Esophagus muscularis mucosa (tissue), 4 donors: ENCODE measurements around the gene CIB1. TPM values are rescaled to one million over a fixed set of nuclear protein-coding genes. Genes with fewer than 3 reads are reported as not detected.
A peak's percentile ranks its signal among the peaks of the same experiment; 100 is the strongest.

ENCODE experiments used
- DNase-seq: peaks from one replicate; pipeline ENCODE4 v3.0.0-alpha.2; 2017; ENCODE audit errors: extremely low spot score
- H3K27ac ChIP-seq, 4 donors: fragments of 200-600 bp; sonication (generic); replicated peaks in 1 of 4; 1 replicate in 3 of 4; 2 replicates in 1 of 4; pipeline ENCODE4 v1.5.1; 2016 to 2019; ENCODE audit warnings: mild to moderate bottlenecking in 1 of 4
- H3K27me3 ChIP-seq, 4 donors: fragments of 200-600 bp; sonication (generic); one replicate each; pipeline versions ENCODE4 v1.5.1 to v1.6.0; 2016 to 2019
- H3K36me3 ChIP-seq, 4 donors: fragments of 200-600 bp; sonication (generic); one replicate each; pipeline ENCODE4 v1.5.1; 2016 to 2019
- H3K4me1 ChIP-seq, 4 donors: fragments of 200-600 bp; sonication (generic); one replicate each; pipeline ENCODE4 v1.5.1; 2016 to 2019
- H3K4me3 ChIP-seq, 4 donors: fragments of 200-600 bp; sonication (generic); 1 replicate in 2 of 4; 2 replicates in 2 of 4; pipeline ENCODE4 v1.5.1; 2016 to 2019; ENCODE audit warnings: mild to moderate bottlenecking in 4 of 4, moderate library complexity in 1 of 4
- H3K9me3 ChIP-seq, 4 donors: fragments of 200-600 bp; sonication (generic); 1 replicate in 3 of 4; 2 replicates in 1 of 4; pipeline ENCODE4 v1.5.1; 2016 to 2019
- CTCF ChIP-seq, 3 experiments: fragments of 200-600 bp in 2 of 3; fragments of 450-650 bp in 1 of 3; sonication (generic) in 2 of 3; IDR thresholded peaks; one replicate each; pipeline ENCODE4 v1.5.1; 2017 to 2019; ENCODE audit warnings: antibody characterized with exemption in 3 of 3, mild to moderate bottlenecking in 2 of 3, moderate library complexity in 1 of 3
- EP300 ChIP-seq: sonication (generic); formaldehyde crosslinking; IDR thresholded peaks from one replicate; pipeline ENCODE4 v1.6.1; 2017; ENCODE audit warnings: antibody characterized with exemption
- POLR2A ChIP-seq: fragments of 450-650 bp; IDR thresholded peaks from one replicate; pipeline ENCODE4 v1.6.1; 2017; ENCODE audit warnings: antibody characterized with exemption, moderate library complexity, mild to moderate bottlenecking, low read depth
- POLR2AphosphoS5 ChIP-seq, 2 donors: sonication (generic); formaldehyde crosslinking; IDR thresholded peaks; one replicate each; pipeline ENCODE4 v1.6.1; 2017; ENCODE audit warnings: antibody characterized with exemption in 2 of 2
- WGBS: methylation state at CpG from one replicate; pipeline ENCODE4 v1.1.5; 2018; 5-methylcytosine and 5-hydroxymethylcytosine counted together
- intact Hi-C: fragments of 100-400 bp; cut with DNase I; formaldehyde crosslinking; loops from one replicate; pipeline ENCODE4 v1.15.1; 2023
- total RNA-seq, 4 donors: library from RNA; depleted of rRNA; stranded (reverse); fragments of >200 nt; gene quantifications; one replicate each; pipeline versions ENCODE4 v1.1.0 to v1.2.1, GENCODE V29; 2016

Gene CIB1
- total RNA-seq, 4 donors from 2014 or later: 27.2 to 49.0 (median 33.8) TPM

GRCh38 chr15:90192961-90193786 lies 40.6 kb downstream of the CIB1 start:
- DNase-seq: no peak
- H3K4me1 ChIP-seq: peaks cover 39 to 77% (median 72%) of the 10 kb centered on the region in 4 donors
- H3K9me3 ChIP-seq: no peaks in the 10 kb centered on the region
- WGBS: 40% methylated on average over 11 of the region's 16 CpGs
- H3K27ac ChIP-seq: peak overlapping the region; percentile 94 to 100 (median 97)
- H3K27me3 ChIP-seq: no peaks in the 10 kb centered on the region
- H3K4me3 ChIP-seq: peak overlapping the region in 2 of 4 donors; percentile 5 to 10
- intact Hi-C loops: no loop called here
- TF ChIP-seq POLR2A: no peak
- TF ChIP-seq POLR2AphosphoS5 (IDR thresholded peaks at IDR 0.05): peak; percentile 71 to 80
- H3K36me3 ChIP-seq: peaks cover 0 to 4% (median 0%) of the 10 kb centered on the region in 4 donors

GRCh38 chr15:90191794-90192509 lies 41.8 kb downstream of the CIB1 start:
- intact Hi-C loops: no loop called here
- Histone ChIP-seq H3K9me3 (no peaks in the 10 kb centered on the region), H3K27me3 (no peaks in the 10 kb centered on the region), H3K36me3 (peaks cover 0 to 2% (median 0%) of the 10 kb centered on the region in 4 donors), H3K4me3 (peak overlapping the region in 2 of 4 donors; percentile 4 to 9), H3K27ac (peak overlapping the region; percentile 94 to 100 (median 97)), H3K4me1 (peaks cover 46 to 84% (median 79%) of the 10 kb centered on the region in 4 donors)
- DNase-seq: no peak
- TF ChIP-seq POLR2A (no peak), POLR2AphosphoS5 (IDR thresholded peaks at IDR 0.05) (peak; percentile 29 to 51), EP300 (no peak)
- 40% methylated on average over 4 of the region's 7 CpGs for WGBS

DNA sequence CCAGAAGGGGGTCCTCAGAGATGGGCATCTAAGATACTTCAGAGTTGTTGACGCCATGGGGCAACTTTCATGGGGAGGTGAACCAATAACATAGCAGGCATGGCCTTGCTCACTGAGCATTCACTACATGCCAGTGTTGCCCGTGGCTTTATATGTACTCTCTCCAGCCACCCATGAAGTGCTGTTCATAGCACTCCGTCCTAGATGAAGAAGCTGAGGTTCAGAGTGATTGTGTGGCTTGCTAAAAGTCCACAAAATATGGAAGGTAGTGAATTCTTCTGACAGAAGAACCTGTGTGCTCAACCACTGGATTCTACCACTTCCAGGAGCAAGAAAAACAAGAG lies 42.4 kb downstream of the CIB1 start:
- Histone ChIP-seq H3K36me3 (no peaks in the 10 kb centered on the region), H3K27me3 (no peaks in the 10 kb centered on the region), H3K4me3 (peak overlapping the region in 1 of 4 donors; percentile 4), H3K4me1 (peaks cover 52 to 90% (median 86%) of the 10 kb centered on the region in 4 donors), H3K27ac (peak overlapping the region; percentile 94 to 100 (median 97)), H3K9me3 (no peaks in the 10 kb centered on the region)
- DNase-seq: no peak
- 62% methylated on average over 3 of the region's 3 CpGs for WGBS
- intact Hi-C loops: no loop called here
- TF ChIP-seq EP300: no peak
- no peak for TF ChIP-seq POLR2AphosphoS5 (IDR thresholded peaks at IDR 0.05)
- no peak for TF ChIP-seq POLR2A
- no peak for TF ChIP-seq CTCF (IDR thresholded peaks at IDR 0.05)

- WGBS: 86% methylated on average over 7 of the region's 10 CpGs
- intact Hi-C loops: no loop called here
- H3K27me3 ChIP-seq: no peaks in the 10 kb centered on the region
- no peaks in the 10 kb centered on the region for H3K9me3 ChIP-seq
- H3K4me3 ChIP-seq: no peak overlapping the region
- H3K27ac ChIP-seq: peak overlapping the region; percentile 94 to 100 (median 97)
- TF ChIP-seq EP300 (no peak), POLR2A (no peak), POLR2AphosphoS5 (IDR thresholded peaks at IDR 0.05) (no peak)
- DNase-seq: no peak
- H3K36me3 ChIP-seq: no peaks in the 10 kb centered on the region
- peaks cover 53 to 96% (median 91%) of the 10 kb centered on the region in 4 donors for H3K4me1 ChIP-seq
Measured at GRCh38 chr15:90190606-90191343, 43.0 kb downstream of the CIB1 start.

GRCh38 chr15:90189781-90190467 lies 43.8 kb downstream of the CIB1 start:
- Histone ChIP-seq H3K36me3 (no peaks in the 10 kb centered on the region), H3K4me3 (no peak overlapping the region), H3K4me1 (peaks cover 53 to 100% (median 92%) of the 10 kb centered on the region in 4 donors), H3K9me3 (no peaks in the 10 kb centered on the region), H3K27ac (peak overlapping the region; percentile 94 to 100 (median 97)), H3K27me3 (peaks cover 0 to 1% (median 0%) of the 10 kb centered on the region in 4 donors)
- no peak for DNase-seq
- no peak for TF ChIP-seq POLR2AphosphoS5 (IDR thresholded peaks at IDR 0.05)
- TF ChIP-seq POLR2A: no peak
- TF ChIP-seq CTCF (IDR thresholded peaks at IDR 0.05): no peak
- TF ChIP-seq EP300: no peak
- 86% methylated on average over 10 of the region's 10 CpGs for WGBS
- intact Hi-C loops: no loop called here
